BE2C (cell line): Measurements from ENCODE around the gene ELOVL2.

Source experiments
- DNase-seq: peaks from one replicate; pipeline ENCODE4 v3.0.0-alpha.2; 2020
- H3K27me3 ChIP-seq: fragments of 250-450 bp; sonication (Bioruptor Pico); 2 replicates; pipeline ENCODE4 v1.5.1; 2020; ENCODE audit warnings: mild to moderate bottlenecking
- H3K36me3 ChIP-seq: fragments of 250-450 bp; sonication (Bioruptor Pico); 2 replicates; pipeline ENCODE4 v1.5.1; 2020; ENCODE audit warnings: mild to moderate bottlenecking
- H3K4me1 ChIP-seq: fragments of 250-450 bp; sonication (Bioruptor Pico); 2 replicates; pipeline ENCODE4 v1.5.1; 2020
- H3K4me3 ChIP-seq: 2 replicates; pipeline ENCODE4 v1.5.1; 2011; ENCODE audit warnings: low read depth, low read length
- H3K9me3 ChIP-seq: fragments of 250-450 bp; sonication (Bioruptor Pico); 2 replicates; pipeline ENCODE4 v1.5.1; 2020
- CTCF ChIP-seq: IDR thresholded peaks from 2 replicates; pipeline ENCODE4 v1.5.1; 2012; ENCODE audit warnings: mild to moderate bottlenecking, low read depth, low read length

ELOVL2 gene

DNA sequence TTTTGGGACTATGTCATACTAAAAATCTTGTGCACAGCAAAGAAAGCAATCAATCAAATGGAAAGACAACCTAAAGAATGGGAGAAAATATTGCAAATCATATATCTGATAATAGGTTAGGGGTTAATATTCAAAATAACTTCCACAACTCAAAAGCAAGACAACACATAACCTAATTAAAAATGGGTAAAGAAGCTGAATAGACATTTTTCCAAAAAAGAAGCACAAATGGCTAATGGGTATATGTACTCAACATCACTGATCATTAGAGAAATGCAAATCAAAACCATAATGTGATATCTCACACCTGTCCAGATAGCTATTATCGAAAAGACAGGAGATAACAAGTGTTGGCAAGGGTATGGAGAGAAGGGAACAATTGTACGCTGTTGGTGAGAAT lies 104.3 kb downstream of the ELOVL2 start:
- no peaks in the 10 kb centered on the region for H3K36me3 ChIP-seq
- H3K4me3 ChIP-seq = no peak overlapping the region
- DNase-seq = no peak
- no peak for TF ChIP-seq CTCF
- no peaks in the 10 kb centered on the region for H3K27me3 ChIP-seq
- no peaks in the 10 kb centered on the region for H3K9me3 ChIP-seq
- H3K4me1 ChIP-seq = no peaks in the 10 kb centered on the region

GRCh38 chr6:10933126-10933525 lies 111.0 kb downstream of the ELOVL2 start:
- no peak for DNase-seq
- Histone ChIP-seq H3K9me3 (no peaks in the 10 kb centered on the region), H3K4me3 (no peak overlapping the region), H3K36me3 (no peaks in the 10 kb centered on the region; the same call in 1 of the 2 replicates), H3K27me3 (no peaks in the 10 kb centered on the region), H3K4me1 (no peaks in the 10 kb centered on the region)
- TF ChIP-seq CTCF = no peak
